Neural crest cell (in vitro differentiated cells): ENCODE data around the gene KRT39. TPM values are rescaled to one million over a fixed set of nuclear protein-coding genes. Genes with fewer than 3 reads are reported as not detected.

Source experiments
- DNase-seq: peaks from one replicate; pipeline ENCODE4 v3.0.0; 2021; ENCODE audit warnings: low read depth, mixed read lengths, low spot score
- H3K27ac Mint-ChIP-seq: one replicate; pipeline ENCODE4 v1.8.0; 2021; ENCODE audit warnings: mild to moderate bottlenecking, mixed read lengths; ENCODE audit not compliant: unreplicated experiment
- H3K27me3 Mint-ChIP-seq: 2 replicates; pipeline ENCODE4 v1.8.0; 2021; ENCODE audit warnings: low read depth, mild to moderate bottlenecking, mixed read lengths
- H3K36me3 Mint-ChIP-seq: 2 replicates; pipeline ENCODE4 v1.8.0; 2021; ENCODE audit warnings: low read depth, mild to moderate bottlenecking, mixed read lengths
- H3K4me1 Mint-ChIP-seq: 2 replicates; pipeline ENCODE4 v1.8.0; 2021; ENCODE audit warnings: mixed read lengths
- H3K4me3 Mint-ChIP-seq: one replicate; pipeline ENCODE4 v1.8.0; 2021; ENCODE audit warnings: mild to moderate bottlenecking, mixed read lengths
- H3K9me3 Mint-ChIP-seq: 2 replicates; pipeline ENCODE4 v1.8.0; 2021; ENCODE audit warnings: mixed read lengths
- CTCF ChIP-seq: fragments of 200-600 bp; sonication (generic); conservative IDR thresholded peaks from 2 replicates; pipeline ENCODE4 v1.5.0; 2021; ENCODE audit warnings: antibody characterized with exemption, mild to moderate bottlenecking
- total RNA-seq: library from RNA; stranded (reverse); gene quantifications from 2 replicates; pipeline ENCODE4 v1.2.1, GENCODE V29; 2021

The KRT39 gene
- total RNA-seq, 1 donor from 2014 or later: not detected

GRCh38 chr17:40993839-40994238 is 27.1 kb upstream of the KRT39 start, which contains the start of gene KRTAP3-3:
Gene KRTAP3-3, minus strand, starts transcription at chr17:40994164. Its CDS starts 67 bp downstream, at chr17:40994097.
- DNase-seq: no peak
- Mint-ChIP-seq H3K4me3 (no peak within 1 kb of the TSS), H3K27me3 (peaks cover 12% of the 10 kb centered on the region), H3K9me3 (no peaks in the 10 kb centered on the region), H3K27ac (no peak within 1 kb of the TSS), H3K4me1 (peaks cover 6% of the 10 kb centered on the region), H3K36me3 (no peaks in the 10 kb centered on the region)
- no peak for TF ChIP-seq CTCF

GRCh38 chr17:40993084-40993483 is 26.3 kb upstream of the KRT39 start:
- Mint-ChIP-seq H3K27ac (no peak overlapping the region), H3K9me3 (no peaks in the 10 kb centered on the region), H3K4me1 (peaks cover 6% of the 10 kb centered on the region), H3K36me3 (no peaks in the 10 kb centered on the region), H3K4me3 (no peak overlapping the region), H3K27me3 (peaks cover 12% of the 10 kb centered on the region)
- no peak for DNase-seq
- no peak for TF ChIP-seq CTCF

- H3K27ac Mint-ChIP-seq: no peak overlapping the region
- H3K36me3 Mint-ChIP-seq: no peaks in the 10 kb centered on the region
- no peak for DNase-seq
- no peak overlapping the region for H3K4me3 Mint-ChIP-seq
- H3K27me3 Mint-ChIP-seq: peaks cover 10% of the 10 kb centered on the region
- no peaks in the 10 kb centered on the region for H3K9me3 Mint-ChIP-seq
- H3K4me1 Mint-ChIP-seq: peaks cover 6% of the 10 kb centered on the region
- no peak for TF ChIP-seq CTCF
Observed at GRCh38 chr17:40992666-40993065, 25.9 kb upstream of the KRT39 start.

GRCh38 chr17:40986920-40987319 is 20.2 kb upstream of the KRT39 start:
- TF ChIP-seq CTCF: no peak
- Mint-ChIP-seq H3K27ac (no peak overlapping the region), H3K9me3 (no peaks in the 10 kb centered on the region), H3K36me3 (no peaks in the 10 kb centered on the region), H3K4me1 (no peaks in the 10 kb centered on the region), H3K27me3 (peaks cover 8% of the 10 kb centered on the region), H3K4me3 (no peak overlapping the region)
- DNase-seq: no peak

GRCh38 chr17:40984226-40984625 is 17.5 kb upstream of the KRT39 start, which contains the start of gene KRT40:
Gene KRT40, minus strand, starts transcription at chr17:40984326. Its CDS starts 53 bp downstream, at chr17:40984273.
- H3K27me3 Mint-ChIP-seq: peaks cover 11% of the 10 kb centered on the region
- no peaks in the 10 kb centered on the region for H3K9me3 Mint-ChIP-seq
- no peak for DNase-seq
- no peak within 1 kb of the TSS for H3K27ac Mint-ChIP-seq
- TF ChIP-seq CTCF: no peak
- H3K4me3 Mint-ChIP-seq: no peak within 1 kb of the TSS
- H3K36me3 Mint-ChIP-seq: no peaks in the 10 kb centered on the region
- peaks cover 9% of the 10 kb centered on the region for H3K4me1 Mint-ChIP-seq

- no peak for DNase-seq
- no peak for TF ChIP-seq CTCF
- no peaks in the 10 kb centered on the region for H3K36me3 Mint-ChIP-seq
- no peak overlapping the region for H3K4me3 Mint-ChIP-seq
- H3K9me3 Mint-ChIP-seq: no peaks in the 10 kb centered on the region
- peaks cover 9% of the 10 kb centered on the region for H3K4me1 Mint-ChIP-seq
- H3K27me3 Mint-ChIP-seq: peaks cover 8% of the 10 kb centered on the region
- no peak overlapping the region for H3K27ac Mint-ChIP-seq
Observed at GRCh38 chr17:40981115-40981514, 14.4 kb upstream of the KRT39 start.
